GM12878 (cell line): ENCODE measurements around the gene COL24A1.

Experiments used
- CTCF ChIP-seq, 3 experiments: IDR thresholded peaks in 2 of 3; conservative IDR thresholded peaks in 1 of 3; 2 replicates each; pipeline ENCODE4 v1.5.1; 2011; ENCODE audit warnings: low read depth in 3 of 3, low read length in 3 of 3, mild to moderate bottlenecking in 3 of 3, control low read depth in 2 of 3, moderate library complexity in 2 of 3, inconsistent platforms in 1 of 3, mixed read lengths in 1 of 3; ENCODE audit not compliant: control insufficient read depth in 2 of 3, insufficient read depth in 1 of 3; ENCODE audit errors: extremely low read depth in 1 of 3
- MXI1 ChIP-seq: fragments of 150-350 bp; IDR thresholded peaks from 2 replicates; pipeline ENCODE4 v1.6.1; 2011; ENCODE audit warnings: low read depth, mild to moderate bottlenecking, inconsistent platforms, low read length, improper control_type of control experiment
- NR2C2 ChIP-seq: IDR thresholded peaks from 2 replicates; pipeline ENCODE4 v1.6.1; 2011; ENCODE audit warnings: borderline replicate concordance, low read depth; ENCODE audit not compliant: control insufficient read depth, insufficient read length
- PAX8 ChIP-seq: fragments of 450-650 bp; IDR thresholded peaks from 2 replicates; pipeline ENCODE4 v1.6.1; 2017; ENCODE audit warnings: mild to moderate bottlenecking, moderate library complexity
- RAD21 ChIP-seq: IDR thresholded peaks from 2 replicates; pipeline ENCODE4 v1.6.1; 2011; ENCODE audit warnings: mild to moderate bottlenecking, low read depth, low read length, moderate library complexity; ENCODE audit not compliant: insufficient read depth
- TF ChIP-seq, protein P1 (sequence below): IDR thresholded peaks from 2 replicates; pipeline ENCODE4 v1.6.1; 2012; ENCODE audit warnings: mild to moderate bottlenecking, low read depth, low read length
- TF ChIP-seq, protein P2 (sequence below): fragments of 450-650 bp; IDR thresholded peaks from 2 replicates; pipeline ENCODE4 v1.6.1; 2016; ENCODE audit warnings: mild to moderate bottlenecking, moderate library complexity, borderline replicate concordance

DNA sequence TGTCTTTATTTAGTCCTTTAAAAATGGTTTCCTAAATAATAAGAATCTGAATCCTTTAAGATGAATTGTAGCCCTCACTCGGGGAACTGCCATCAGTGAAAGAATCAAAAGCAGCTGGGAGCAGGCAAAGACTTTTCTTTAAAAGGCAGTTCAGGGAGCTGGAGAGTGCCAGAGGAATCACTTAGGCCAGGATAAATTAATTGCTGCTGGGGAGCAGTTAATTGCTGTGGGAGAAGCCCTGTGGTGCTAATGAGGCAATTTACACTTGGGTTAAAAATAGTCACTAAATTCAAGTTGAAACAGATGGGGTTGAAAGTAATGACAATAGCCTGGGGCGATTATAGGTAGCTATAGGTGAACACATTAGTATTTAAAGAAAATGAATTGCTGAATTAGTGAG lies 38.7 kb upstream of the COL24A1 start:
- TF ChIP-seq, protein P1, sequence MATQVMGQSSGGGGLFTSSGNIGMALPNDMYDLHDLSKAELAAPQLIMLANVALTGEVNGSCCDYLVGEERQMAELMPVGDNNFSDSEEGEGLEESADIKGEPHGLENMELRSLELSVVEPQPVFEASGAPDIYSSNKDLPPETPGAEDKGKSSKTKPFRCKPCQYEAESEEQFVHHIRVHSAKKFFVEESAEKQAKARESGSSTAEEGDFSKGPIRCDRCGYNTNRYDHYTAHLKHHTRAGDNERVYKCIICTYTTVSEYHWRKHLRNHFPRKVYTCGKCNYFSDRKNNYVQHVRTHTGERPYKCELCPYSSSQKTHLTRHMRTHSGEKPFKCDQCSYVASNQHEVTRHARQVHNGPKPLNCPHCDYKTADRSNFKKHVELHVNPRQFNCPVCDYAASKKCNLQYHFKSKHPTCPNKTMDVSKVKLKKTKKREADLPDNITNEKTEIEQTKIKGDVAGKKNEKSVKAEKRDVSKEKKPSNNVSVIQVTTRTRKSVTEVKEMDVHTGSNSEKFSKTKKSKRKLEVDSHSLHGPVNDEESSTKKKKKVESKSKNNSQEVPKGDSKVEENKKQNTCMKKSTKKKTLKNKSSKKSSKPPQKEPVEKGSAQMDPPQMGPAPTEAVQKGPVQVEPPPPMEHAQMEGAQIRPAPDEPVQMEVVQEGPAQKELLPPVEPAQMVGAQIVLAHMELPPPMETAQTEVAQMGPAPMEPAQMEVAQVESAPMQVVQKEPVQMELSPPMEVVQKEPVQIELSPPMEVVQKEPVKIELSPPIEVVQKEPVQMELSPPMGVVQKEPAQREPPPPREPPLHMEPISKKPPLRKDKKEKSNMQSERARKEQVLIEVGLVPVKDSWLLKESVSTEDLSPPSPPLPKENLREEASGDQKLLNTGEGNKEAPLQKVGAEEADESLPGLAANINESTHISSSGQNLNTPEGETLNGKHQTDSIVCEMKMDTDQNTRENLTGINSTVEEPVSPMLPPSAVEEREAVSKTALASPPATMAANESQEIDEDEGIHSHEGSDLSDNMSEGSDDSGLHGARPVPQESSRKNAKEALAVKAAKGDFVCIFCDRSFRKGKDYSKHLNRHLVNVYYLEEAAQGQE = no peak
- TF ChIP-seq CTCF (IDR thresholded peaks at IDR 0.05 in 2 of 3, conservative IDR thresholded peaks at IDR 0.05 in 1 of 3; ENCODE audit: control insufficient read depth in 2 of 3, extremely low read depth in 1 of 3, insufficient read depth in 1 of 3, low read depth in 3 of 3, low read length in 3 of 3) (no peak), RAD21 (no peak), PAX8 (no peak), NR2C2 (no peak), MXI1 (no peak)
- TF ChIP-seq, protein P2, sequence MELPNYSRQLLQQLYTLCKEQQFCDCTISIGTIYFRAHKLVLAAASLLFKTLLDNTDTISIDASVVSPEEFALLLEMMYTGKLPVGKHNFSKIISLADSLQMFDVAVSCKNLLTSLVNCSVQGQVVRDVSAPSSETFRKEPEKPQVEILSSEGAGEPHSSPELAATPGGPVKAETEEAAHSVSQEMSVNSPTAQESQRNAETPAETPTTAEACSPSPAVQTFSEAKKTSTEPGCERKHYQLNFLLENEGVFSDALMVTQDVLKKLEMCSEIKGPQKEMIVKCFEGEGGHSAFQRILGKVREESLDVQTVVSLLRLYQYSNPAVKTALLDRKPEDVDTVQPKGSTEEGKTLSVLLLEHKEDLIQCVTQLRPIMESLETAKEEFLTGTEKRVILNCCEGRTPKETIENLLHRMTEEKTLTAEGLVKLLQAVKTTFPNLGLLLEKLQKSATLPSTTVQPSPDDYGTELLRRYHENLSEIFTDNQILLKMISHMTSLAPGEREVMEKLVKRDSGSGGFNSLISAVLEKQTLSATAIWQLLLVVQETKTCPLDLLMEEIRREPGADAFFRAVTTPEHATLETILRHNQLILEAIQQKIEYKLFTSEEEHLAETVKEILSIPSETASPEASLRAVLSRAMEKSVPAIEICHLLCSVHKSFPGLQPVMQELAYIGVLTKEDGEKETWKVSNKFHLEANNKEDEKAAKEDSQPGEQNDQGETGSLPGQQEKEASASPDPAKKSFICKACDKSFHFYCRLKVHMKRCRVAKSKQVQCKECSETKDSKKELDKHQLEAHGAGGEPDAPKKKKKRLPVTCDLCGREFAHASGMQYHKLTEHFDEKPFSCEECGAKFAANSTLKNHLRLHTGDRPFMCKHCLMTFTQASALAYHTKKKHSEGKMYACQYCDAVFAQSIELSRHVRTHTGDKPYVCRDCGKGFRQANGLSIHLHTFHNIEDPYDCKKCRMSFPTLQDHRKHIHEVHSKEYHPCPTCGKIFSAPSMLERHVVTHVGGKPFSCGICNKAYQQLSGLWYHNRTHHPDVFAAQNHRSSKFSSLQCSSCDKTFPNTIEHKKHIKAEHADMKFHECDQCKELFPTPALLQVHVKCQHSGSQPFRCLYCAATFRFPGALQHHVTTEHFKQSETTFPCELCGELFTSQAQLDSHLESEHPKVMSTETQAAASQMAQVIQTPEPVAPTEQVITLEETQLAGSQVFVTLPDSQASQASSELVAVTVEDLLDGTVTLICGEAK = no peak
